Pancreas (tissue), 10 donors: ENCODE measurements around the gene NECTIN1. TPM values are rescaled to one million over a fixed set of nuclear protein-coding genes. Genes with fewer than 3 reads are reported as not detected.

ENCODE experiments used
- ATAC-seq, 4 donors: fragments of 200-7000 bp; cut with Tn5 transposase; one replicate each; pipeline versions ENCODE4 v1.8.0 to v1.9.1; 2020; ENCODE audit warnings: mild to moderate bottlenecking in 4 of 4, moderate library complexity in 4 of 4
- DNase-seq, 6 donors: peaks; one replicate each; pipeline ENCODE4 v3.0.0-alpha.2; 2020
- FAIRE-seq: peaks from 2 replicates; lab custom pipeline; 2012; peaks lifted over from hg19 to GRCh38; lab: Jason Lieb, UNC
- H3K27ac ChIP-seq, 4 donors: fragments of 200-600 bp; sonication (generic); 1 replicate in 3 of 4; 2 replicates in 1 of 4; pipeline versions ENCODE4 v1.5.0 to v1.8.0; 2020
- H3K27me3 ChIP-seq, 4 donors: fragments of 200-600 bp; one replicate each; pipeline ENCODE4 v1.8.0; 2021
- H3K36me3 ChIP-seq, 3 donors: fragments of 200-600 bp; sonication (generic) in 1 of 3; one replicate each; pipeline versions ENCODE4 v1.5.0 to v1.8.0; 2020 to 2021
- H3K4me1 ChIP-seq, 3 donors: fragments of 200-600 bp; one replicate each; pipeline ENCODE4 v1.8.0; 2021
- H3K4me3 ChIP-seq, 4 donors: fragments of 200-600 bp; sonication (generic) in 2 of 4; one replicate each; pipeline versions ENCODE4 v1.5.0 to v1.8.0; 2020 to 2021
- H3K9me3 ChIP-seq, 4 donors: fragments of 200-600 bp; one replicate each; pipeline ENCODE4 v1.8.0; 2021
- CTCF ChIP-seq, 4 donors: fragments of 200-600 bp; sonication (generic) in 3 of 4; IDR thresholded peaks; one replicate each; pipeline versions ENCODE4 v1.5.0 to v1.8.0; 2021; ENCODE audit warnings: antibody characterized with exemption in 4 of 4
- WGBS, 2 donors: extraction: QIAGEN DNeasy Blood & Tissue Kit; methylation state at CpG; one replicate each; pipeline ENCODE4 v1.1.7; 2013; 5-methylcytosine and 5-hydroxymethylcytosine counted together
- intact Hi-C, 3 donors: fragments of 100-400 bp; cut with DNase I; formaldehyde crosslinking; loops; one replicate each; pipeline versions ENCODE4 v1.11.1 to v1.14.2; 2022
- polyA plus RNA-seq, 2 donors: library from polyadenylated mRNA; stranded (reverse); fragments of 200-250 nt; gene quantifications; one replicate each; pipeline ENCODE4 v1.2.3, GENCODE V29; 2013
- total RNA-seq, 6 donors: library from RNA; stranded (reverse); fragmentation: NEBNext Ultra II Directional in 4 of 6; extraction: Animal tissue kit (Norgen Biotek cat#: 25700) in 4 of 6; gene quantifications; one replicate each; pipeline versions ENCODE4 v1.2.1 to v1.2.4, GENCODE V29; 2021 to 2023
- donor health status: healthy with polysubstance abuse.
- donor health status: DM: no; HTN: no; CAD: no; lungs with moderate emphysema.
- donor health status: DM: no; HTN: no; CAD: no.
- donor health status: control.
- donor health status: control.
- donor health status: Bipolar disorder and iron deficiency.
- donor health status: DM: yes; HTN: yes; CAD: no.
- donor health status: DM: no; HTN: no; CAD: no.
- donor health status: DM: no; HTN: no; CAD: no.
- donor health status: DM: yes; HTN: yes; CAD: no.

NECTIN1 gene
- total and polyA plus RNA-seq, 8 donors: 7.9 to 24.7 (median 19.0) TPM

GRCh38 chr11:119710417-119710816 lies 18.6 kb downstream of the NECTIN1 start:
- intact Hi-C loops: no loop called here
- Histone ChIP-seq H3K27ac (no peak overlapping the region), H3K27me3 (no peaks in the 10 kb centered on the region), H3K9me3 (no peaks in the 10 kb centered on the region), H3K4me3 (no peak overlapping the region), H3K36me3 (no peaks in the 10 kb centered on the region), H3K4me1 (peaks cover 15 to 18% (median 17%) of the 10 kb centered on the region in 3 donors)
- DNase-seq (no peak), FAIRE-seq (no peak), ATAC-seq (no peak)
- TF ChIP-seq CTCF (IDR thresholded peaks at IDR 0.05): no peak
- whole genome bisulfite sequencing, 2 donors: 97% methylated on average over 2 of the region's 2 CpGs

GRCh38 chr11:119709638-119710346 lies 19.2 kb downstream of the NECTIN1 start:
- no peak for DNase-seq
- TF ChIP-seq CTCF (IDR thresholded peaks at IDR 0.05): no peak
- no peak overlapping the region for H3K27ac ChIP-seq
- peak in 3 of 4 donors; percentile 3 to 64 (median 57) for ATAC-seq
- no peaks in the 10 kb centered on the region for H3K27me3 ChIP-seq
- 74 to 77% methylated on average over 22 of the region's 22 CpGs for WGBS, 2 donors
- H3K36me3 ChIP-seq: no peaks in the 10 kb centered on the region
- no peak for FAIRE-seq
- peaks cover 15 to 18% (median 17%) of the 10 kb centered on the region in 3 donors for H3K4me1 ChIP-seq
- H3K4me3 ChIP-seq: no peak overlapping the region
- intact Hi-C loops: no loop called here
- no peaks in the 10 kb centered on the region for H3K9me3 ChIP-seq

- no peak for FAIRE-seq
- Histone ChIP-seq H3K4me1 (peaks cover 13 to 18% (median 17%) of the 10 kb centered on the region in 3 donors), H3K27me3 (no peaks in the 10 kb centered on the region), H3K36me3 (no peaks in the 10 kb centered on the region), H3K27ac (no peak overlapping the region), H3K4me3 (no peak overlapping the region), H3K9me3 (no peaks in the 10 kb centered on the region)
- TF ChIP-seq CTCF (IDR thresholded peaks at IDR 0.05): no peak
- no peak for ATAC-seq
- intact Hi-C loops: no loop called here
- 83 to 86% methylated on average over 9 of the region's 9 CpGs for WGBS, 2 donors
- no peak for DNase-seq
These were observed 19.8 kb downstream of the NECTIN1 start for GRCh38 chr11:119709171-119709570.

- no peak overlapping the region for H3K27ac ChIP-seq
- peaks cover 5 to 14% (median 11%) of the 10 kb centered on the region in 3 donors for H3K4me1 ChIP-seq
- H3K27me3 ChIP-seq: no peaks in the 10 kb centered on the region
- DNase-seq (no peak), FAIRE-seq (no peak), ATAC-seq (no peak)
- H3K36me3 ChIP-seq: no peaks in the 10 kb centered on the region
- H3K4me3 ChIP-seq: no peak overlapping the region
- 81 to 82% methylated on average over 9 of the region's 9 CpGs for WGBS, 2 donors
- TF ChIP-seq CTCF (IDR thresholded peaks at IDR 0.05): no peak
- H3K9me3 ChIP-seq: no peaks in the 10 kb centered on the region
- intact Hi-C loops: no loop called here
These were observed 20.6 kb downstream of the NECTIN1 start for GRCh38 chr11:119708384-119708783.

GRCh38 chr11:119706887-119707286 lies 22.1 kb downstream of the NECTIN1 start:
- no peaks in the 10 kb centered on the region for H3K36me3 ChIP-seq
- no peaks in the 10 kb centered on the region for H3K9me3 ChIP-seq
- 66 to 69% methylated on average over 2 of the region's 2 CpGs for WGBS, 2 donors
- no peak overlapping the region for H3K4me3 ChIP-seq
- peaks cover 0 to 3% (median under 1%) of the 10 kb centered on the region in 3 donors for H3K4me1 ChIP-seq
- H3K27ac ChIP-seq: no peak overlapping the region
- DNase-seq: no peak
- no peak for TF ChIP-seq CTCF (IDR thresholded peaks at IDR 0.05)
- H3K27me3 ChIP-seq: no peaks in the 10 kb centered on the region
- intact Hi-C loops: no loop called here
- FAIRE-seq: no peak
- peak in 1 of 4 donors; percentile 28 for ATAC-seq
